H1 (cell line): Measurements from ENCODE around the gene PURA. TPM values are rescaled to one million over a fixed set of nuclear protein-coding genes. Genes with fewer than 3 reads are reported as not detected.

Experiments used
- CBX5 ChIP-seq: fragments of 300-800, 300-1000 bp; sonication (generic); IDR thresholded peaks from 2 replicates; pipeline ENCODE4 v1.7.1; 2016; ENCODE audit warnings: antibody characterized with exemption, low read length, low read depth
- polyA plus RNA-seq, 7 experiments: library from polyadenylated mRNA; depleted of rRNA in 3 of 7; stranded (reverse) in 5 of 7; unstranded in 2 of 7; fragments of >200 nt in 5 of 7; fragments of 200-250 nt in 2 of 7; gene quantifications; 1 replicate in 5 of 7; 2 replicates in 1 of 7; 4 replicates in 1 of 7; pipeline versions ENCODE4 v1.2.1 to v1.2.3, GENCODE V29; 2011 to 2013; ENCODE audit warnings: missing spikeins in 2 of 7, mixed read lengths in 2 of 7
- total RNA-seq: library from RNA; stranded (reverse); fragmentation: NEBNext Ultra II Directional; extraction: Animal tissue kit (Norgen Biotek cat#: 25700); gene quantifications from 2 replicates; pipeline ENCODE4 v1.2.1, GENCODE V29; 2021
- TF ChIP-seq, protein P1 (sequence below): fragments of 300-600 bp; sonication (generic); IDR thresholded peaks from 2 replicates; pipeline ENCODE4 v1.7.1; 2012; ENCODE audit warnings: low read length, moderate library complexity, mild to moderate bottlenecking, inconsistent platforms; ENCODE audit not compliant: insufficient replicate concordance

Gene PURA
- total and polyA plus RNA-seq, 2 of the 8 experiments (the other 6 are each of a cell fraction or from before 2014, with no cell fraction given) = 0.98 to 2.1 TPM

- TF ChIP-seq, protein P1, sequence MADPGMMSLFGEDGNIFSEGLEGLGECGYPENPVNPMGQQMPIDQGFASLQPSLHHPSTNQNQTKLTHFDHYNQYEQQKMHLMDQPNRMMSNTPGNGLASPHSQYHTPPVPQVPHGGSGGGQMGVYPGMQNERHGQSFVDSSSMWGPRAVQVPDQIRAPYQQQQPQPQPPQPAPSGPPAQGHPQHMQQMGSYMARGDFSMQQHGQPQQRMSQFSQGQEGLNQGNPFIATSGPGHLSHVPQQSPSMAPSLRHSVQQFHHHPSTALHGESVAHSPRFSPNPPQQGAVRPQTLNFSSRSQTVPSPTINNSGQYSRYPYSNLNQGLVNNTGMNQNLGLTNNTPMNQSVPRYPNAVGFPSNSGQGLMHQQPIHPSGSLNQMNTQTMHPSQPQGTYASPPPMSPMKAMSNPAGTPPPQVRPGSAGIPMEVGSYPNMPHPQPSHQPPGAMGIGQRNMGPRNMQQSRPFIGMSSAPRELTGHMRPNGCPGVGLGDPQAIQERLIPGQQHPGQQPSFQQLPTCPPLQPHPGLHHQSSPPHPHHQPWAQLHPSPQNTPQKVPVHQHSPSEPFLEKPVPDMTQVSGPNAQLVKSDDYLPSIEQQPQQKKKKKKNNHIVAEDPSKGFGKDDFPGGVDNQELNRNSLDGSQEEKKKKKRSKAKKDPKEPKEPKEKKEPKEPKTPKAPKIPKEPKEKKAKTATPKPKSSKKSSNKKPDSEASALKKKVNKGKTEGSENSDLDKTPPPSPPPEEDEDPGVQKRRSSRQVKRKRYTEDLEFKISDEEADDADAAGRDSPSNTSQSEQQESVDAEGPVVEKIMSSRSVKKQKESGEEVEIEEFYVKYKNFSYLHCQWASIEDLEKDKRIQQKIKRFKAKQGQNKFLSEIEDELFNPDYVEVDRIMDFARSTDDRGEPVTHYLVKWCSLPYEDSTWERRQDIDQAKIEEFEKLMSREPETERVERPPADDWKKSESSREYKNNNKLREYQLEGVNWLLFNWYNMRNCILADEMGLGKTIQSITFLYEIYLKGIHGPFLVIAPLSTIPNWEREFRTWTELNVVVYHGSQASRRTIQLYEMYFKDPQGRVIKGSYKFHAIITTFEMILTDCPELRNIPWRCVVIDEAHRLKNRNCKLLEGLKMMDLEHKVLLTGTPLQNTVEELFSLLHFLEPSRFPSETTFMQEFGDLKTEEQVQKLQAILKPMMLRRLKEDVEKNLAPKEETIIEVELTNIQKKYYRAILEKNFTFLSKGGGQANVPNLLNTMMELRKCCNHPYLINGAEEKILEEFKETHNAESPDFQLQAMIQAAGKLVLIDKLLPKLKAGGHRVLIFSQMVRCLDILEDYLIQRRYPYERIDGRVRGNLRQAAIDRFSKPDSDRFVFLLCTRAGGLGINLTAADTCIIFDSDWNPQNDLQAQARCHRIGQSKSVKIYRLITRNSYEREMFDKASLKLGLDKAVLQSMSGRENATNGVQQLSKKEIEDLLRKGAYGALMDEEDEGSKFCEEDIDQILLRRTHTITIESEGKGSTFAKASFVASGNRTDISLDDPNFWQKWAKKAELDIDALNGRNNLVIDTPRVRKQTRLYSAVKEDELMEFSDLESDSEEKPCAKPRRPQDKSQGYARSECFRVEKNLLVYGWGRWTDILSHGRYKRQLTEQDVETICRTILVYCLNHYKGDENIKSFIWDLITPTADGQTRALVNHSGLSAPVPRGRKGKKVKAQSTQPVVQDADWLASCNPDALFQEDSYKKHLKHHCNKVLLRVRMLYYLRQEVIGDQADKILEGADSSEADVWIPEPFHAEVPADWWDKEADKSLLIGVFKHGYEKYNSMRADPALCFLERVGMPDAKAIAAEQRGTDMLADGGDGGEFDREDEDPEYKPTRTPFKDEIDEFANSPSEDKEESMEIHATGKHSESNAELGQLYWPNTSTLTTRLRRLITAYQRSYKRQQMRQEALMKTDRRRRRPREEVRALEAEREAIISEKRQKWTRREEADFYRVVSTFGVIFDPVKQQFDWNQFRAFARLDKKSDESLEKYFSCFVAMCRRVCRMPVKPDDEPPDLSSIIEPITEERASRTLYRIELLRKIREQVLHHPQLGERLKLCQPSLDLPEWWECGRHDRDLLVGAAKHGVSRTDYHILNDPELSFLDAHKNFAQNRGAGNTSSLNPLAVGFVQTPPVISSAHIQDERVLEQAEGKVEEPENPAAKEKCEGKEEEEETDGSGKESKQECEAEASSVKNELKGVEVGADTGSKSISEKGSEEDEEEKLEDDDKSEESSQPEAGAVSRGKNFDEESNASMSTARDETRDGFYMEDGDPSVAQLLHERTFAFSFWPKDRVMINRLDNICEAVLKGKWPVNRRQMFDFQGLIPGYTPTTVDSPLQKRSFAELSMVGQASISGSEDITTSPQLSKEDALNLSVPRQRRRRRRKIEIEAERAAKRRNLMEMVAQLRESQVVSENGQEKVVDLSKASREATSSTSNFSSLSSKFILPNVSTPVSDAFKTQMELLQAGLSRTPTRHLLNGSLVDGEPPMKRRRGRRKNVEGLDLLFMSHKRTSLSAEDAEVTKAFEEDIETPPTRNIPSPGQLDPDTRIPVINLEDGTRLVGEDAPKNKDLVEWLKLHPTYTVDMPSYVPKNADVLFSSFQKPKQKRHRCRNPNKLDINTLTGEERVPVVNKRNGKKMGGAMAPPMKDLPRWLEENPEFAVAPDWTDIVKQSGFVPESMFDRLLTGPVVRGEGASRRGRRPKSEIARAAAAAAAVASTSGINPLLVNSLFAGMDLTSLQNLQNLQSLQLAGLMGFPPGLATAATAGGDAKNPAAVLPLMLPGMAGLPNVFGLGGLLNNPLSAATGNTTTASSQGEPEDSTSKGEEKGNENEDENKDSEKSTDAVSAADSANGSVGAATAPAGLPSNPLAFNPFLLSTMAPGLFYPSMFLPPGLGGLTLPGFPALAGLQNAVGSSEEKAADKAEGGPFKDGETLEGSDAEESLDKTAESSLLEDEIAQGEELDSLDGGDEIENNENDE = no peak
- TF ChIP-seq CBX5 = no peak
Observed at GRCh38 chr5:140083120-140083519, 30.8 kb upstream of the PURA start (continued).
